Activated B cell treated with CpG ODN at 0.5 μM for 24 hours (primary cell): ENCODE measurements around the gene JAZF1. TPM values are rescaled to one million over a fixed set of nuclear protein-coding genes. Genes with fewer than 3 reads are reported as not detected.

Source experiments
- ATAC-seq: fragments of 200-7000 bp; cut with Tn5 transposase; one replicate; pipeline ENCODE4 v1.10.0; 2021; ENCODE audit warnings: low read depth, mild to moderate bottlenecking, moderate library complexity
- CTCF ChIA-PET: fragments of 350-600 bp; sonication (Branson Sonifier 250); formaldehyde crosslinking; loops from one replicate; lab custom pipeline; 2021; ENCODE audit warnings: antibody characterized with exemption; lab: Charles Lee
- POLR2A ChIA-PET: fragments of 350-600 bp; sonication (Branson Sonifier 250); formaldehyde crosslinking; loops from one replicate; lab custom pipeline; 2021; ENCODE audit warnings: antibody characterized with exemption; lab: Charles Lee
- DNase-seq: peaks from one replicate; pipeline ENCODE4 v3.0.0; 2022
- H3K27ac Mint-ChIP-seq: one replicate; pipeline ENCODE4 v1.8.0; 2020; ENCODE audit warnings: mixed read lengths
- H3K27me3 Mint-ChIP-seq: one replicate; pipeline ENCODE4 v1.8.0; 2021; ENCODE audit warnings: mixed read lengths
- H3K36me3 Mint-ChIP-seq: one replicate; pipeline ENCODE4 v1.8.0; 2021; ENCODE audit warnings: low read depth, mixed read lengths
- H3K4me1 Mint-ChIP-seq: one replicate; pipeline ENCODE4 v1.8.0; 2021; ENCODE audit warnings: mixed read lengths
- H3K4me3 Mint-ChIP-seq: one replicate; pipeline ENCODE4 v1.8.0; 2020; ENCODE audit warnings: mild to moderate bottlenecking, mixed read lengths
- H3K9me3 Mint-ChIP-seq: one replicate; pipeline ENCODE4 v1.8.0; 2020; ENCODE audit warnings: mixed read lengths
- CTCF ChIP-seq: fragments of 200-600 bp; IDR thresholded peaks from one replicate; pipeline ENCODE4 v1.8.0; 2022; ENCODE audit warnings: antibody characterized with exemption, mild to moderate bottlenecking
- intact Hi-C: fragments of 100-400 bp; cut with micrococcal nuclease; formaldehyde crosslinking; loops from one replicate; pipeline ENCODE4 v1.15.1; 2024
- total RNA-seq: library from RNA; stranded (reverse); gene quantifications from 2 replicates; pipeline ENCODE4 v1.2.3, GENCODE V29; 2022

JAZF1 gene
- total RNA-seq, 1 donor from 2014 or later = 54.8 TPM

DNA sequence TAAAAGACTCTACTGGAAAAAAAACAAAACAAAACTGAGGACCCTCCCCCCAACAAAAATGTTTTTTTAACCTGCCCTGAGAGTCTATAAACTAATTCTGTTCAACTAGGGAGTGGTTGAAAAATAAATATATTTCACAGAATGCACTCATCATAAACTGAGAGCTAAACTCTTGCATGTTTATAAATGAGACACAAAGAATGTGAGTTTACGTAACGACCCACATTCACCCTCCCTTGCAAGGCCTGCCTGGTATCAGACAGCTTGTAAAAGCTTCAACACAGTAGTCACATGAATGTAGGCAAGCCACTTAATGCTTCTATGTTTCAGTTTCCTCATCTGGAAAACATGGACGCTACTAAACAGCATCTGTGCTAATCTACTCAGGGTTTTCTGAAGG lies 50.3 kb downstream of the JAZF1 start:
- Mint-ChIP-seq H3K27ac (no peak overlapping the region), H3K4me1 (peaks cover 83% of the 10 kb centered on the region), H3K27me3 (no peaks in the 10 kb centered on the region), H3K4me3 (no peak overlapping the region), H3K9me3 (no peaks in the 10 kb centered on the region), H3K36me3 (peaks cover 16% of the 10 kb centered on the region)
- CTCF ChIA-PET = no interaction called here
- ATAC-seq (no peak), DNase-seq (no peak)
- POLR2A ChIA-PET = interaction anchor here (2.2 kb wide), 1 partner anchor 25 kb away, joined by 4 read pairs; no protein-coding TSS in a partner anchor
- intact Hi-C loops = no loop called here
- TF ChIP-seq CTCF = no peak

DNA sequence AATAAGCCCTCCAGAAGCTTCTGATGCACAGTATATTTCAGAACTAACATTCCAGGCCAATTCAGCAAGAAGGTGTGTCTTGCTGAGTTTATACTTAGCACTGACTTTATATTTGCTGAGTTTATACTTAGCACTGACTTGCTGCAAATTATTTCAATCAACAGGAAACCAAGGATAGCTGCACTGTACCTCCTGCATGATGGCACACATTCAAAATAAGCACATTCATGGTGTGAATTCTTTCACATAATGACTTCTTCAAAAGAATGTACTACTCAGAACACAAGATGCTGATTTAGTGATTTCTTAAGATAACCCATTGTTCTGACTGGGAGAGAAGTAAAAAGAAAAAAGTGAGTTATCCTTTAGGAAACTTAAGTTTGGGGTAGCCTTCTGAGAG lies 52.0 kb downstream of the JAZF1 start:
- H3K9me3 Mint-ChIP-seq = no peaks in the 10 kb centered on the region
- H3K4me1 Mint-ChIP-seq = peaks cover 95% of the 10 kb centered on the region
- no peak for TF ChIP-seq CTCF
- no peak for DNase-seq
- H3K27ac Mint-ChIP-seq = peak overlapping the region; percentile 8
- ChIA-PET CTCF (interaction anchor here (0.7 kb wide), 1 partner anchor 31 kb away, joined by 4 read pairs; no protein-coding TSS in a partner anchor), POLR2A (interaction anchor here (0.8 kb wide), 1 partner anchor 26 kb away, joined by 3 read pairs; no protein-coding TSS in a partner anchor)
- no peaks in the 10 kb centered on the region for H3K27me3 Mint-ChIP-seq
- peak; percentile 15 for ATAC-seq
- H3K4me3 Mint-ChIP-seq = peak overlapping the region; percentile 44
- intact Hi-C loops = no loop called here
- peaks cover 16% of the 10 kb centered on the region for H3K36me3 Mint-ChIP-seq

DNA sequence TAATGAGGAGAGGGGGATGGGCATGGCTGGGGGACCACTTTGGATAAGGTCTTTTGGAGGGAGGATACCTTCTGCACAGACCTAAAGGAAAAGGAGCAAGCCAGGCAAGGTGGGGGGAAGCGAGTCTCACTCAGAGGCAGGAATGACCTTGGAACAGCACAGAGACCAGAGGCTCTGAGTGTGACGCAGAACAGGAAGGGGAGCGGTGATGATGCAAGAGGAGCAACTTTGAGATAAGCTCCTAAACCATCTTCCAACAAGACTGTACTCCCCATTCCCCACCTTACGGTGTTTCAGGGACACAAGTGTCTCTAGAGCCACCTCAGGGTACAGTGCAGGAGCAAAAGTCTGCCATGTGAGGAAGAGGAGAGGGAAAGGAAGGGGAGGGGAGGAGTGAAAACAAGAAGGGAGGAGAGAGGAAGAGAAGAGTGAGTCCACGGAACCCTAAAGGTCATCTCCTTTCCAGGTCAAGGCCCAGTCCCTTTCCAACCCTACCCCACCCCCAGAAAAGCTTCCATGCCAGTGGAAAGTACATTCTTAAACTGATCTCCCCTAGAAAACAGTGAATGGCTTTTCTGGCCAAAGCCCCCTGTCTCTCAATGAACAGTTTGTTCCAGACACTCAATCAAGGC lies 54.1 kb downstream of the JAZF1 start:
- Mint-ChIP-seq H3K27me3 (no peaks in the 10 kb centered on the region), H3K27ac (no peak overlapping the region), H3K4me1 (peaks cover 96% of the 10 kb centered on the region), H3K36me3 (peaks cover 22% of the 10 kb centered on the region), H3K9me3 (no peaks in the 10 kb centered on the region), H3K4me3 (no peak overlapping the region)
- no peak for TF ChIP-seq CTCF
- intact Hi-C loops = no loop called here
- no peak for DNase-seq
- ATAC-seq = no peak
- ChIA-PET CTCF (interaction anchor here (0.7 to 1.9 kb wide), 4 partner anchors 16 to 36 kb away, joined by 3 to 5 read pairs (median 3); no protein-coding TSS in a partner anchor), POLR2A (interaction anchor here (0.7 to 1.1 kb wide), 3 partner anchors 34 to 163 kb away, joined by 3 read pairs; no protein-coding TSS in a partner anchor)

GRCh38 chr7:28125431-28126409 lies 54.9 kb downstream of the JAZF1 start:
- ChIA-PET POLR2A (interaction anchor here (0.5 to 1.3 kb wide), 7 partner anchors 25 to 1917 kb away, joined by 3 to 4 read pairs (median 3); partner anchors contain the start of gene JAZF1), CTCF (interaction anchor here (0.7 to 1.9 kb wide), 5 partner anchors 16 to 37 kb away, joined by 3 to 5 read pairs (median 3); no protein-coding TSS in a partner anchor)
- peaks cover 97% of the 10 kb centered on the region for H3K4me1 Mint-ChIP-seq
- H3K36me3 Mint-ChIP-seq = peaks cover 22% of the 10 kb centered on the region
- H3K27ac Mint-ChIP-seq = peak overlapping the region; percentile 13
- no peak for DNase-seq
- no peaks in the 10 kb centered on the region for H3K9me3 Mint-ChIP-seq
- no peaks in the 10 kb centered on the region for H3K27me3 Mint-ChIP-seq
- ATAC-seq = no peak
- no peak for TF ChIP-seq CTCF
- H3K4me3 Mint-ChIP-seq = no peak overlapping the region
- intact Hi-C loops = no loop called here
